Rectal smooth muscle tissue (tissue), 1 donor: ENCODE data around the gene IRAK2.

Source experiments
- H3K27ac ChIP-seq: one replicate; pipeline ENCODE4 v1.7.0; 2013; ENCODE audit warnings: low read depth, low read length, inconsistent platforms
- H3K27me3 ChIP-seq: one replicate; pipeline ENCODE4 v1.7.0; 2013; ENCODE audit warnings: low read length; ENCODE audit not compliant: control insufficient read depth, insufficient read depth
- H3K36me3 ChIP-seq: one replicate; pipeline ENCODE4 v1.7.0; 2013; ENCODE audit warnings: low read length; ENCODE audit not compliant: control insufficient read depth, insufficient read depth
- H3K4me1 ChIP-seq: one replicate; pipeline ENCODE4 v1.7.0; 2013; ENCODE audit warnings: low read length; ENCODE audit not compliant: control insufficient read depth, insufficient read depth
- H3K4me3 ChIP-seq: one replicate; pipeline ENCODE4 v1.7.0; 2013; ENCODE audit warnings: low read length
- H3K9ac ChIP-seq: one replicate; pipeline ENCODE4 v1.7.0; 2013; ENCODE audit warnings: low read length

Gene IRAK2

GRCh38 chr3:10244009-10244408 is 79.3 kb downstream of the IRAK2 start:
- H3K36me3 ChIP-seq = no peaks in the 10 kb centered on the region
- no peak overlapping the region for H3K4me3 ChIP-seq
- H3K27ac ChIP-seq = no peak overlapping the region
- no peak overlapping the region for H3K9ac ChIP-seq
- H3K27me3 ChIP-seq = no peaks in the 10 kb centered on the region
- peaks cover 3% of the 10 kb centered on the region for H3K4me1 ChIP-seq

- H3K4me1 ChIP-seq = peaks cover 9% of the 10 kb centered on the region
- H3K27me3 ChIP-seq = no peaks in the 10 kb centered on the region
- H3K27ac ChIP-seq = no peak overlapping the region
- no peak overlapping the region for H3K9ac ChIP-seq
- H3K36me3 ChIP-seq = no peaks in the 10 kb centered on the region
- no peak overlapping the region for H3K4me3 ChIP-seq
Measured at GRCh38 chr3:10245081-10245712, 80.5 kb downstream of the IRAK2 start.

GRCh38 chr3:10247679-10248183 is 83.0 kb downstream of the IRAK2 start:
- H3K4me1 ChIP-seq = peaks cover 13% of the 10 kb centered on the region
- no peak overlapping the region for H3K9ac ChIP-seq
- H3K27ac ChIP-seq = peak overlapping the region; percentile 68
- H3K36me3 ChIP-seq = no peaks in the 10 kb centered on the region
- peak overlapping the region; percentile 99 for H3K4me3 ChIP-seq
- no peaks in the 10 kb centered on the region for H3K27me3 ChIP-seq

- Histone ChIP-seq H3K4me1 (peaks cover 13% of the 10 kb centered on the region), H3K27me3 (no peaks in the 10 kb centered on the region), H3K4me3 (peak within 1 kb of the TSS; percentile 99), H3K9ac (peak within 1 kb of the TSS; percentile 7), H3K27ac (peak within 1 kb of the TSS; percentile 68), H3K36me3 (no peaks in the 10 kb centered on the region)
Measured at GRCh38 chr3:10248184-10248983, 83.7 kb downstream of the IRAK2 start, which contains the start of gene TATDN2. TSS of gene TATDN2 (plus strand) at chr3:10248459. CDS start at chr3:10249201, 742 bp downstream.

- Histone ChIP-seq H3K4me3 (peak overlapping the region; percentile 99), H3K27me3 (no peaks in the 10 kb centered on the region), H3K9ac (peak overlapping the region; percentile 7), H3K36me3 (peaks cover 5% of the 10 kb centered on the region), H3K4me1 (peaks cover 13% of the 10 kb centered on the region), H3K27ac (peak overlapping the region; percentile 5)
Measured at GRCh38 chr3:10248984-10249748, 84.4 kb downstream of the IRAK2 start.

- Histone ChIP-seq H3K9ac (no peak overlapping the region), H3K27ac (peak overlapping the region; percentile 5), H3K4me3 (peak overlapping the region; percentile 99), H3K27me3 (no peaks in the 10 kb centered on the region), H3K4me1 (peaks cover 13% of the 10 kb centered on the region), H3K36me3 (peaks cover 8% of the 10 kb centered on the region)
Measured at GRCh38 chr3:10249833-10250232, 85.1 kb downstream of the IRAK2 start.

GRCh38 chr3:10251006-10251405 is 86.3 kb downstream of the IRAK2 start:
- Histone ChIP-seq H3K27ac (no peak overlapping the region), H3K4me3 (no peak overlapping the region), H3K27me3 (no peaks in the 10 kb centered on the region), H3K4me1 (peaks cover 13% of the 10 kb centered on the region), H3K36me3 (peaks cover 8% of the 10 kb centered on the region), H3K9ac (no peak overlapping the region)

- no peak overlapping the region for H3K4me3 ChIP-seq
- peaks cover 10% of the 10 kb centered on the region for H3K36me3 ChIP-seq
- no peak overlapping the region for H3K9ac ChIP-seq
- H3K27ac ChIP-seq = no peak overlapping the region
- peaks cover 10% of the 10 kb centered on the region for H3K4me1 ChIP-seq
- no peaks in the 10 kb centered on the region for H3K27me3 ChIP-seq
Measured at GRCh38 chr3:10253731-10254130, 89.0 kb downstream of the IRAK2 start.

- H3K36me3 ChIP-seq = peaks cover 14% of the 10 kb centered on the region
- no peaks in the 10 kb centered on the region for H3K27me3 ChIP-seq
- H3K9ac ChIP-seq = no peak overlapping the region
Measured at GRCh38 chr3:10255835-10256234, 91.1 kb downstream of the IRAK2 start.

GRCh38 chr3:10259036-10259435 is 94.3 kb downstream of the IRAK2 start:
- Histone ChIP-seq H3K27me3 (no peaks in the 10 kb centered on the region), H3K4me3 (no peak overlapping the region), H3K27ac (no peak overlapping the region), H3K4me1 (peaks cover 4% of the 10 kb centered on the region), H3K9ac (no peak overlapping the region), H3K36me3 (peaks cover 13% of the 10 kb centered on the region)

More at GRCh38 chr3:10255835-10256234, 91.1 kb downstream of the IRAK2 start:
- no peak overlapping the region for H3K4me3 ChIP-seq
- peaks cover under 1% of the 10 kb centered on the region for H3K4me1 ChIP-seq
- no peak overlapping the region for H3K27ac ChIP-seq

- Histone ChIP-seq H3K27ac (no peak overlapping the region), H3K36me3 (peaks cover 9% of the 10 kb centered on the region)
Measured at GRCh38 chr3:10259798-10260197, 95.1 kb downstream of the IRAK2 start.

GRCh38 chr3:10260211-10260701 is 95.5 kb downstream of the IRAK2 start:
- H3K9ac ChIP-seq = no peak overlapping the region
- no peak overlapping the region for H3K27ac ChIP-seq
- H3K4me3 ChIP-seq = no peak overlapping the region
- peaks cover 9% of the 10 kb centered on the region for H3K36me3 ChIP-seq
- H3K27me3 ChIP-seq = no peaks in the 10 kb centered on the region
- peaks cover 6% of the 10 kb centered on the region for H3K4me1 ChIP-seq

More at GRCh38 chr3:10259798-10260197, 95.1 kb downstream of the IRAK2 start:
- H3K4me3 ChIP-seq = no peak overlapping the region
- H3K4me1 ChIP-seq = peaks cover 6% of the 10 kb centered on the region
- H3K9ac ChIP-seq = no peak overlapping the region
- H3K27me3 ChIP-seq = no peaks in the 10 kb centered on the region
